Activated effector memory CD4-positive, alpha-beta T cell treated with Interleukin-2 at 50 U/mL for 16 hours (primary cell): ENCODE results near the gene LPP.

Experiments
- DNase-seq: peaks from one replicate; pipeline ENCODE4 v3.0.0-alpha.2; 2020

The LPP gene

GRCh38 chr3:188230962-188231361 is 77.0 kb downstream of the LPP start:
- DNase-seq = no peak

- no peak for DNase-seq
These were observed 77.5 kb downstream of the LPP start for GRCh38 chr3:188231456-188231855.

GRCh38 chr3:188232656-188233055 is 78.7 kb downstream of the LPP start:
- no peak for DNase-seq

GRCh38 chr3:188233320-188233719 is 79.4 kb downstream of the LPP start:
- no peak for DNase-seq

GRCh38 chr3:188234132-188234531 is 80.2 kb downstream of the LPP start:
- no peak for DNase-seq

- no peak for DNase-seq
These were observed 82.3 kb downstream of the LPP start for GRCh38 chr3:188236271-188236670.

GRCh38 chr3:188239035-188239434 is 85.1 kb downstream of the LPP start:
- no peak for DNase-seq

GRCh38 chr3:188239577-188239976 is 85.6 kb downstream of the LPP start:
- DNase-seq = no peak

- no peak for DNase-seq
These were observed 86.4 kb downstream of the LPP start for GRCh38 chr3:188240189-188240981.

- DNase-seq = no peak
These were observed 87.1 kb downstream of the LPP start for GRCh38 chr3:188241072-188241471.

GRCh38 chr3:188241883-188242282 is 87.9 kb downstream of the LPP start:
- no peak for DNase-seq

GRCh38 chr3:188242436-188243123 is 88.6 kb downstream of the LPP start:
- no peak for DNase-seq

- DNase-seq = no peak
These were observed 89.3 kb downstream of the LPP start for GRCh38 chr3:188243124-188243795.

GRCh38 chr3:188244395-188244861 is 90.5 kb downstream of the LPP start:
- no peak for DNase-seq

- DNase-seq = no peak
These were observed 92.9 kb downstream of the LPP start for GRCh38 chr3:188246905-188247304.

GRCh38 chr3:188248036-188248561 is 94.1 kb downstream of the LPP start:
- DNase-seq = no peak

GRCh38 chr3:188253123-188253793 is 99.3 kb downstream of the LPP start:
- no peak for DNase-seq

GRCh38 chr3:188253800-188254452 is 100.0 kb downstream of the LPP start:
- no peak for DNase-seq

GRCh38 chr3:188254520-188255070 is 100.6 kb downstream of the LPP start:
- no peak for DNase-seq

- no peak for DNase-seq
These were observed 101.2 kb downstream of the LPP start for GRCh38 chr3:188255190-188255589.

- DNase-seq = no peak
These were observed 102.8 kb downstream of the LPP start for GRCh38 chr3:188256758-188257157.
